GM12874 (cell line): ENCODE measurements around the gene SPTB.

Source experiments
- TF ChIP-seq, protein P1 (sequence below): IDR thresholded peaks from 2 replicates; pipeline ENCODE4 v1.5.1; 2011; ENCODE audit warnings: low read depth, mild to moderate bottlenecking, control low read depth, low read length, moderate library complexity; ENCODE audit not compliant: insufficient read depth

SPTB gene

DNA sequence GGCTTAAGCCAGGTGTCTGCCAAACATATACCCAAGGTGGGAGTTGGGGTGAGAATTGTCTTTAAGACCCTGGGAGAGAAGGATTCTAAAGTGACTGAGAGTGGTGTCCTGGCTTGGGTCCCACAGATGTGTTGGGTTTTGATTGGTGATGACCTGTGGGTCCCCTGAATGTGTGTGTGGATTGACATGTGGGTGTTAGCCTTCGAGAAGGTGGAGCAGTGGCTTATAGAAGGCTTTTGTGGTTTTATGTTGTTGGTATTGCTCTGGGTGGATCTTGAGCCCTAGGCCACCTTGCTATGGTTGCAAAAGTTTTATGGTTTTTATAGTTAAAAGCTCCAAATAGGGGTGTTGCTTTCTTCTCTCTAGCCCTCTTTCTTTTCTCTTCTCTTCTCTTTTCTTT lies 145.8 kb downstream of the SPTB start:
- TF ChIP-seq, protein P1, sequence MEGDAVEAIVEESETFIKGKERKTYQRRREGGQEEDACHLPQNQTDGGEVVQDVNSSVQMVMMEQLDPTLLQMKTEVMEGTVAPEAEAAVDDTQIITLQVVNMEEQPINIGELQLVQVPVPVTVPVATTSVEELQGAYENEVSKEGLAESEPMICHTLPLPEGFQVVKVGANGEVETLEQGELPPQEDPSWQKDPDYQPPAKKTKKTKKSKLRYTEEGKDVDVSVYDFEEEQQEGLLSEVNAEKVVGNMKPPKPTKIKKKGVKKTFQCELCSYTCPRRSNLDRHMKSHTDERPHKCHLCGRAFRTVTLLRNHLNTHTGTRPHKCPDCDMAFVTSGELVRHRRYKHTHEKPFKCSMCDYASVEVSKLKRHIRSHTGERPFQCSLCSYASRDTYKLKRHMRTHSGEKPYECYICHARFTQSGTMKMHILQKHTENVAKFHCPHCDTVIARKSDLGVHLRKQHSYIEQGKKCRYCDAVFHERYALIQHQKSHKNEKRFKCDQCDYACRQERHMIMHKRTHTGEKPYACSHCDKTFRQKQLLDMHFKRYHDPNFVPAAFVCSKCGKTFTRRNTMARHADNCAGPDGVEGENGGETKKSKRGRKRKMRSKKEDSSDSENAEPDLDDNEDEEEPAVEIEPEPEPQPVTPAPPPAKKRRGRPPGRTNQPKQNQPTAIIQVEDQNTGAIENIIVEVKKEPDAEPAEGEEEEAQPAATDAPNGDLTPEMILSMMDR: no peak

DNA sequence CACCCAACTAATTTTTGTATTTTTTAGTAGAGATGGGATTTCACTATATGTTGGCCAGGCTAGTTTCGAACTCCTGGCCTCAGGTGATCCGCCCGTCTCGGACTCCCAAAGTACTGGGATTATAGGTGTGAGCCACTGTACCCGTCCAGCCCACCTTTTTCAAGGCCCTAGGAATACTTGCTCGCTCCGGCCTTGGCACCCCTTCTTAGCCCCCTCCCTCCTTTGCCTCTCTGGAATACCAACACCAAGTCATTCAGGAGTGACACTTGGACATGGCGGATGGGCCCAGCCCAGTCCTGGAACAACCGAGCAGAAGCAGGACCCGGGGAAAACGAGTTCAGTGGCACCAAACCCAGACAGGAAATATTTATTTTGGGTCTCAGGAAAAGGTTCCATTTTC lies 146.4 kb downstream of the SPTB start:
- TF ChIP-seq, protein P1: no peak

DNA sequence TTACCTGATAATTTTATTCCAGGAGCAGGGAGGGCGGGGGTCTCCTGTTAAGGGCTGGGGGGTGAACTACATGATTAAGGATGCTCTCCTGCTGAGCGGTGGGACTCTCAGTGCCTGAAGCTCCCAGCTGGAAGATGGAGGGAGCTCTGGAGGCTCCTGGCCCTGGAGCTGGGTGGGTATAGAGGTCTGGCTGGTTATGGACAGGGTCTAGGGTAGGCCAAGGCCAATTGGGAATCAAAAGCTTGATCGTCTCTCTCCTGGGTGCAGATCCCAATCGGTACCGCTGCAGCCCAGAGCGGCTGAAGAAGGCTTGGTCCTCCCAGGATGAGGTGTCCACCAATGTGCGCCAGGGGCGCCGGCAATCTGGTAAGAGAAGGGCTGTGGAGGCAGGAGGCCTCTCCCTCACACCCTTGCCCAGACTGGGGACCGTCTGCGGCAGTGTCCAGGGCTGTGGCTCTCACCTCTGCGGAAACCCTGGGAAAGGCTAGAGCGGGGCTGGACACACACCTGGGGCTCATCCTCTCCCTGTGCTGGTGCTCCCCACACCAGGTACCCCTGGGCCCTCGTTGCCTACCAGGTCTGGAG lies 147.1 kb downstream of the SPTB start:
- TF ChIP-seq, protein P1: no peak

DNA sequence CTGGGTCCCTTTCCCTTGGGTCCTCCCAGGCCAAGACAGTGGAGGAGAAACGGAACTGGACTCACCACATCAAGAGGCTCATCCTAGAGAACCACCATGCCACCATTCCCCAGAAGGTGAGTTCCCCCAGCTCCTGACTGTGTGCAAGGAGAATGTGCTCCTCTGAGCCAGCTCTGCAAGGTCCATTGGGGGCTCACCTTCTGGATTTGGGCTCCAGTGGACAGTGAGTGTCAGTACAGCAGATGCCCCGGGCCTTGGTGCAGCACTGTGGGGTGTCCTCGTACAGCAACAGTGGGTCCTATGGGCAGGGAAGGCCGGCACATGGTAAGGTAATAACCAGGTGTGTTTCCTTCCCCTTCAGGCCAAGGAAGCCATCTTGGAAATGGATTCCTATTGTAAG lies 147.6 kb downstream of the SPTB start:
- TF ChIP-seq, protein P1: no peak

DNA sequence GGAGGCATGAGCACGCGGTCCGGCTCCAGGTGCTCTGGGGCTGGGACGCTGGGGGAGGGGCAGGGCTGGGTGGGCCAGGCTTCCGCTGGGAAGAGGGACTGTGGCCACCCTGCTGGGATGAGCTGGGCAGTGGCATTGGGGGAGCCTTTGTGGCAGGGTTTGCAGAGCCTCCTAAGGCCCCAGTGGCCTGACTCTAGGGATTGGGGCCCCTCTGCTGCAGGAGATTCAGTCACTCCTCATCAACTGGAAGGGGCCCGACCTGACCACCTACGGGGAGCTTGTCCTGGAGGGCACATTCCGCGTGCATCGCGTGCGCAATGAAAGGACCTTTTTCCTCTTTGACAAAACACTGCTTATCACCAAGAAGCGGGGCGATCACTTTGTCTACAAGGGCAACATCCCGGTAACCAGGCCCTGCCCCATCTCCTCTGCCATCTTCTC lies 148.5 kb downstream of the SPTB start:
- TF ChIP-seq, protein P1: no peak

DNA sequence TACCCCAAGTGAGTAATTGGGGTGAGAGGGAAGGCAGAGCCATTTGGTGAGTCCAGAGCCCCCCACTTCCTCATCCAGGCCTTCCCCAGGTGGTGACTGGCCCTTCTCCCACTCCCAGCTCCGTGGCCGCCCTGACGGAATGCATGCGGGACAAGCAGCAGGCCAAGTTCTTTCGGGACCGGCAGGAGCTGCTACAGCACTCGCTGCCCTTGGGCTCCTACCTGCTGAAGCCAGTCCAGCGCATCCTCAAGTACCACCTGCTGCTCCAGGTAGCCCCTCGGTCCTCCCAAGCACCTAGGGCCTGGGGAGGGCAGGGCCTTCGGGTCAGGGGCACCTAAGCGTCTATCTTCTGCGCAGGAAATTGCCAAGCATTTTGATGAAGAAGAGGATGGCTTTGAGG lies 149.0 kb downstream of the SPTB start:
- TF ChIP-seq, protein P1: no peak

DNA sequence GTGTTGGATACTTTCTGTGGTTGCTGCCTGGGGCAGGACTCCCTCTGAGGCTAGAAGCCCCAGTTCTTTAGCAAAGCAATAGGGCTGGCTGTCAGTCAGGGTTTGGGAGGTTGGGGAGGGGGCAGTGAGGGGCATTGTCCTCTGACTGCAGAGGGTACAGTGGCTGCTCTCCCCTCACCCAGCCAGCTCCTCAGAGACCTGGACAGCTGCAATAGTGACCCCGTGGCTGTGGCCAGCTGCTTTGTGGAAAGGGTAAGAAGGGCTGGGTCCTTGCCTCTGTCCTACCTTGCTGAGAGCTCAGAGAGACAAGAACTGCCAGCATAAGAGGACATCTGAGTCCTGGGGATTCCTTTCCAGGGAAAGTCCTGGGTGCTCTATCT lies 149.7 kb downstream of the SPTB start:
- TF ChIP-seq, protein P1: no peak
